Endothelial cell of hepatic sinusoid (primary cell): Measurements from ENCODE around the gene CLCA1.

Source experiments
- in situ Hi-C: cut with HindIII; loops from 2 replicates; pipeline ENCODE4 v1.10.0; 2017; ENCODE audit warnings: low sequenced_read_pairs

CLCA1 gene

DNA sequence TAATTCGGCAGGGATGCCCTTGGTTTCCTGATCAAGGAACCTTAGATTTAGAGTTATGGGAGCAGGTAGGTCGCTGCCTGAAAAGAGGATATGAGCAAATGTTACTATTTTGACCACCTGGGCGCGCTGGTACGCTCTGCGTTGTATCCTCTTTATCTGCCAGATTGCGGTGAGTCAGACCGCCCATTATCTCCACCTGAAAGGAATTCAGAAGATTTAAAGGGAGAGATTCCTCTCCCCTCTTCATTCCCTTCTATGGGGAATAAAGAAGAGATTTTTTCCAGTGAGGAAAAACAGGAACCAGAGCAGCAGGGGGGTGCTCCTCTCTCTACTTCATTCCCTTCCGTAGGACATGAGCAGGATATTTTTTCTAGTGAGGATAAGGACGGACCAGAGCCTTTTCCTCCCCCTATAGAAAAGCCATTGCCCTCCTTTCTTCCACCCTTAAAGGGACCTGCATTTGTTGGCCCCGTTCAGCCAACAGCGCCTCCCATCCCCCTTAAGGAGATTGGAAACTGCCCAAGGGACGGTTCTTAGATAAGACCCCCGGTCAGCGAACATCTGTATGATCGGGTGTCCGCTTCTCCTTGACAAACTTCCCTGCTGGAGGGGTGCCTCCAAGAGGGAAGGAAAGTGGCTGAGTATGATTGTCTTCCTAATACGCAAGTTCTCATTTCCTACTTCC lies 34.1 kb downstream of the CLCA1 start:
- in situ Hi-C loops, result no loop called here

DNA sequence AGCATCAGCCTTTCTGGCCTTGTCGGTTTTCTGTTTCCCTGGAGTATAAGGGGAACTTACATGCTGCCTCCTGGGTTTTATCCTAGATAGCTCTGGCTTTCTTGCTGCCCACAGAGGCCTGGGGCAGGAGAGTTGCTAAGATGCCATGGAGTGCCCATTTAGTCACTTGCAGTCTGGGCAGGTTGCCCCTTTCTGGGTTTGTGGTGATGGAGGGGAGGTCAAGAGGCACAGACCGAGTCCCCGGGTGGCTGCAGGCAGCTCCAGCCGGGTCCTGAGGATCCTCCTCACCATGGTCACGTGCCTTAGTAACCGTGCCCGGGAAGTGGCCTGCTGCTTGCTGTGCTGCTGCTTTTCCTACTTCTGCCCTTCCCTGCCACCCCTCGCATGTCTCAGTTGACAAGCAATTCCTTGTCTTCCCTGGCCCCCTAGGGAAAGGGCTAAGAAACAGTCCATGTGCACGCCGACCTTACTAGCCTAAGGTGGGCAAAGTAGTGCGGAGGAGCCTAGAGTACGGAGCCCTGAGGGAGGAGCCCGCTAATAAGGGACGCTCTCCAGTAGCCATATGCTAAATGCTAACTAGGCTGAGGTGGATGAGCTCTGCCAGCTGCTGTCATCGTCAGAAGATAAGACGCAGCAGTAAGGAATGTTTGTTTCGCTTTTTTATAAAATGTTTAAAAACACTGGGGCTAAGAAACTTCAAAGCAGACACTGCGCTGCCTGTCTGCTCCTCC lies 34.8 kb downstream of the CLCA1 start:
- in situ Hi-C loops, result no loop called here

- in situ Hi-C loops, result no loop called here
Observed at GRCh38 chr1:86504137-86504479, 35.4 kb downstream of the CLCA1 start.

- in situ Hi-C loops, result no loop called here
Observed at GRCh38 chr1:86504895-86505563, 36.3 kb downstream of the CLCA1 start.

GRCh38 chr1:86505564-86505902 lies 36.8 kb downstream of the CLCA1 start:
- in situ Hi-C loops, result no loop called here

DNA sequence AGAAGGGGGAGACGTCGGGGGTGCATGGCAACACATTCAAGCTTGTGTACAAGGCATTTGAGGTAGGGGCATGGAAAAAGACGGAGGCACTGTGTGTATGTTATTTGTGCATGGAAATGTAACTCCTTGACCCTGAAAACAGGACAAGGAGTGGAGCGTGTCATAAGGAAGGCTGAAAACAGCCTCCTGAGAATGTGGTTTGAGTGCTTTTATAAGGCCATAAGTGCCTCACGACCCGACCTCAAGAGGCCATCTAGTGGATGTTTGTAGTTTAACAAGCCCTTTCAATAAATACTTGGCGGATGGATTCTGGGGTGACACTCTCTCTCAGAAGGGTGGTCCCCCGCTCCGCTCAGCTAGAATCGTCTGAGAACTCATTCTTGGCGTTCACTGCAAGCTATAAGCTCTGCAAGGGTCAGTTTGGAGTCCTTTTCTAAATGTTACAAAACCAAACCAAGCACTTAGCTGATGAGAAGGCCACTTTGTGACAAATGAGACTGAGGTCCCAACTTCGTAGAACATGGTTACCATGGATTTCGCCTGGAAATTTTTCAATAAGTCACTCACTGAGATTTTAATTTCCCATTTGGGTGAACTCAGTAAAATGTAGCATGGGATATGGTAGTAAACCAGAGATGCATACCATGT lies 39.3 kb downstream of the CLCA1 start:
- in situ Hi-C loops, result no loop called here

- in situ Hi-C loops, result no loop called here
Observed at GRCh38 chr1:86508583-86508969, 39.8 kb downstream of the CLCA1 start.

DNA sequence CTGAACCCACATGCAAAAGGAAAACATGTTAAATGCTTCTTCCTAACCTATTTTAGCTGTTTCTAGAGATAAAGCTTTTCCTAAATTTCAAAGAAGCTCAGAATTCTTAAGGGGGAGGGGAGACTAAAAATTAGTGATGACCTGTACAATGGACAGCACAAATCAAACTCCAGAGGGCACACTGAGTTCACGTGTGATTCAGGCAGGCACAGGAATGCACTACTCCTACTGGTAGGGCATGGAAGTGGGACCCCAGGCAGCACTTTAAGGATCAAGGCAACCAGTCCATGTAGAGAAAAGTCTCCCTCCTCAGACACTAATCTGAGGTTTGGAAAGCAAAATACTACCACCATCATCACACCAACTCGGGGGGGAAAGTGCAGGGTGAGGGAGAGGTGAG lies 46.9 kb downstream of the CLCA1 start:
- in situ Hi-C loops, result loop anchor here (5.0 kb wide), 2 partner anchors 47 to 53 kb away; no protein-coding TSS in a partner anchor

DNA sequence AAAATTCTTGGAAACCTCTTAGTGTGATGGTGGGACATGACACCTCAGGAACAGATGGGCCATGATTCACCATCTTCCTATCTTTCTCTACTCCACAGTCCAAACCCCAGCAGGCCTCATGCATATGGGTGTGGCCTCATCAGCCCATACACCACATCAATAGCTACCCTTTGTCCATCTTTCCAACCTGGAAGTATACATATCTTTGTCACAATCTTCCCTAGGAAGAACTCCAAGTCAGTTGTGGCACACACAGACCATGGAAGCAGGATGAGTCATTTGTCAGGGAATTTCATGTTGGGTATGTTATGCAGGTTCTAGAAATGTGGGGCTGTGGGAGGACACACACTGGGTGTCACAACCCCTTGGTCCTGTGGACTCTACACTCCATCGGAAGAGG lies 47.6 kb downstream of the CLCA1 start:
- in situ Hi-C loops, result loop anchor here (5.0 kb wide), 2 partner anchors 46 to 54 kb away; no protein-coding TSS in a partner anchor

DNA sequence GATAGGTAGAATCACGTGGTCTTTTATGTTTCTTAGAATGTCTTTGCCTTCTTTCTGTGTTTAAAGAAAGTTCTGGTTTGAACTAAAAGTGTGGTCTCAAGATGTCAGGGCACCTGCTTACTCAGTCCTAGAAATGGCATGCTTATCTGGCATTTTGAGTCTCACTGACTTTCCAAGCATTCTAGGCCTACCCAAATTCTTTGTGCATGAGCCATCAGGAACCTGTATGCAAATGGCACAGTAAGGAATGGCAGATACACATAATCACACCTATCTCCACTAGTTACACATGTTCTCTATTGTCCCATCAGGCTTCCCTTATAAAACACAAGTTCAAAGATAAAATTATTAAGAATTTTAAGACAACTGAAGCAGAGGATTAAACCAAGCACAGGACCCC lies 48.6 kb downstream of the CLCA1 start:
- in situ Hi-C loops, result loop anchor here (5.0 kb wide), 2 partner anchors 45 to 55 kb away; no protein-coding TSS in a partner anchor

DNA sequence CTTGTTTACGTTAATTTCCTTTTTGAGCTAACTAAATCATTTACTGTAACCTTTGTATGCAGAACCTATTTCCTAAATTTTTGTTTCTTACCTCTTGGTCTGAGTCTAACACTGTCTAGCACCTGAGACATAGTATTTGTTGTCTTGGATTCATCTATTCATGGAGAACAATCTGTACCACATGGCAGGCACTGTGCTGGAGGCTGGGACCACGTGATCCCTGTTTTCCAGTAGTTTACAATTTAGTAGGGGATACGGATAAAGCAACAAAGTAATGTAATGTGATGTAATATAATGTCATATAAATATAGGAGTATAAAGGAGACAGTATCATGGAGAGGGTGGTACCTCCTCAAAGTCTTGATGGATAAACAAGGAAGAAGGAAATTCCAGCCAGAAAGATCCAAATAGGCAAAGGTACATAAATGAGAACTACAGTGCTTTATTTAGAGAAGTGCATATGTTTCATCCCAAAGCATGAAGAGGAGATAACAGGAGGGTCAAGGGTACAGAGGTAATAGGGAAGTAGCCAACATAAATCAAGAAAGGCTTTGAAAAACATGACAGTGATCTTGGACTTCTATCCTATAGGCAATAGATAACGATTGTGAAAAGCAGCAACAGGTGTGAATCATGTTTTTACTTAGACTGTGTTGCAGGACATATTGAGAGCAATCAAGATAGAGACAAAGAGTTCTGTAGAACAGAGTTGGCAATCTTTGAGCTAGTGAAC lies 52.2 kb downstream of the CLCA1 start:
- in situ Hi-C loops, result no loop called here

GRCh38 chr1:86521522-86521891 lies 52.8 kb downstream of the CLCA1 start:
- in situ Hi-C loops, result no loop called here

- in situ Hi-C loops, result no loop called here
Observed at GRCh38 chr1:86522240-86522639, 53.5 kb downstream of the CLCA1 start.

GRCh38 chr1:86523670-86524354 lies 55.1 kb downstream of the CLCA1 start:
- in situ Hi-C loops, result no loop called here

DNA sequence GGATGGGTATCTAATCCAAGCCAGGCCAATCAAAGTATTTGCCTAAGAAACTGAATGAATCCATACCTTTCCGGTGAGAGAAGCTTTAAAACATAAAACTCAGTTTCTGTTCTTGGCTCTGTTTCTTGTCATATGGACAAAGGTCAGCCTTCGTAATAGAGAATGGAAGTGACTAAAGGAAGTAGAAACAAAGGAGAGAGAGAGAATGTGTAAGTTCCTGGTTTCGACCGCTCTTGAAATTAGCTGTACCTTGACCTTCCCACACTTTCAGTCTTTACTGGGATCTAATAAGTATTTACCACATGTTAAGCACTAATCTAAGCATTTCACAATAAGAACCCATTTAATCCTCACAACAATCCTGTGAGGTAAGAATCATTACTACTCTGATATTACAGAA lies 58.6 kb downstream of the CLCA1 start:
- in situ Hi-C loops, result no loop called here

- in situ Hi-C loops, result no loop called here
Observed at GRCh38 chr1:86530211-86530845, 61.6 kb downstream of the CLCA1 start.

DNA sequence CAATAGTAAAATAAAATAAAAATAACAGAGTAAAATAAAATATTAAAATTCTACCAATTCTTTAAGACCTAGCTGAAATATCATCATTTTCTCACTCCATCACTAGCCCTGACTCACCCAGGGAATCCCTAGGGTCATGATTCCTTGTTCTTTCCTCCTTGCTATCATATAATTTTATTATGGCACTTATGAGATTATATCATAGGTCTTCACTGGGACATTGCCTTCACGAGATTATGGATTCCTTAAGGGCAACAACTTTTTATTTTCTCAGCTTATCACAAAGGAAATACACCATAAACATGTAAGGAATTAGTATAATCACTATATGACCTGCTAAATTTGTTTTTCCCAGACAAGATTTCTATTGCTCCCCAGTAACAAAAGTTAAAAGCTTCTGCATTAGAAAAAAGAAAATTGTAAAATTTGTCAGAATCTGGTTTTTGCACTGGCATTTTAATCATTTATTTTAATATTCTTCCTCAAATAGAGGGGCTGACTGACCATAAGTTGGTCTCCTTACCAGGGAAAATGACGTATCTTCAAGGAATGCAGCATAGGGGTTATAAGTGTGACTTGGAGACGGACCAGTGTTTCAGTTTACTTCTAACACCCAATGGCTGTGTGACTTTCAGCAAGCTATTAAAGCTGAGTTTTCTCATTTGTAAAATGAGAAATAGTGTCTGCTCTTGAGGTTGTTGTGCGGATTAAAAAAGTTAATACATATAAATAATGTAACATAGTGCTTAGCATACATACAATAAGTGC lies 69.4 kb downstream of the CLCA1 start:
- in situ Hi-C loops, result no loop called here

DNA sequence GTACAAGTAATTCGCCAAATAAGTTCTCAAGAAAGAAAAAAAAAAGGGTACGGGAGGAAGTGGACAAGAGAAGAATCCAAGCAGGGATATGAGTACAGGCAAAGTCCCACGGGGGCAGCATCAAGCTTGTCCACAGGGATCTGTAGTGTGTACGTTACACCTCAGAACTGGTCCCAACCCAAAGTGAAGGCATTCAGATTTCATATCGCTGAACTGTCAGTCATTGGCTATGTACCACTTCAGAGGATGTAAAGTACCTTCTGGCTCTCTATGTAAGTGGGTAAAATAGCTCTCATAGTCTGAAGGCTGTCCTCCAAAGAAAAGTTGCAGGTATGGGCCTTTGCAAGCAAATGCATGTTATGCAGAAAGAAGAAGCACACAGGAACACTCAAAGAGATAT lies 70.0 kb downstream of the CLCA1 start:
- in situ Hi-C loops, result no loop called here

DNA sequence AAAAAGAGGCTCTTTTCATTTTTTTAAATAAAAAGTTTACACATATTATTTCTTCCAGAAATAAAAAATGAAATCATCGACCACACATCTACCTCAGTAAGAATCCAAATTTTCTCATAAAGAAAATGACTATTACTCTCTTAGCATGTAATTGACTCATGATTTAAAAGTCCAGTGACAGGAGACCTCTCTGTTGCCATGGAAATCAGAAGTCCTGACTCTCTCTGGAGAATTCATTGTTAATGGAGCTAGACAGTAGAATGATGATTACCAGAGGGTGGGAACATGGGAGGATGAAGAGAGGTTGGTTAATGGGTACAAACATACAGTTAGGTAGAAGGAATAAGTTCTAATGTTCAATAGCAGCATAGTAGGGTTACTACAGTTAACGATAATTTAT lies 73.1 kb downstream of the CLCA1 start:
- in situ Hi-C loops, result no loop called here
